ENCODE data around the gene C6orf89.
"Not testable (repeated sequence)": the region's sequence is repeated elsewhere in the genome, so short reads cannot be mapped to it uniquely, and the experiment has no call there.

C6orf89 gene

GRCh38 chr6:36888654-36889481, 3.1 kb downstream of the C6orf89 start:
- Histone ChIP-seq H3K27me3 (ENCODE audit: insufficient read depth, poor library complexity, severe bottlenecking) (no peaks in the 10 kb centered on the region), H3K4me3 (replicated peaks; ENCODE audit: insufficient read depth, low read length) (no peak overlapping the region), H3K27ac (replicated peaks) (no peak overlapping the region)
- DNase-seq (ENCODE audit: low read depth in 1 of 2, low spot score in 1 of 2) = no peak
- TF ChIP-seq CTCF (IDR thresholded peaks at IDR 0.05; ENCODE audit: insufficient read depth, low read length) (no peak), GABPA (IDR thresholded peaks at IDR 0.05; ENCODE audit: low read depth) (no peak), SPI1 (IDR thresholded peaks at IDR 0.05; ENCODE audit: borderline replicate concordance, low read depth) (no peak), POLR2AphosphoS5 (IDR thresholded peaks at IDR 0.05; ENCODE audit: low read depth) (no peak), REST (IDR thresholded peaks at IDR 0.05; ENCODE audit: insufficient replicate concordance, low read depth) (no peak)

- DNase-seq (ENCODE audit: low read depth in 1 of 2, low spot score in 1 of 2) = no peak
- Histone ChIP-seq H3K27ac (replicated peaks) (no peak overlapping the region), H3K4me3 (replicated peaks; ENCODE audit: insufficient read depth, low read length) (no peak overlapping the region)
These were observed 4.4 kb downstream of the C6orf89 start for GRCh38 chr6:36890112-36890663.

GRCh38 chr6:36891153-36891552, 5.4 kb downstream of the C6orf89 start:
- H3K4me3 ChIP-seq (replicated peaks; ENCODE audit: insufficient read depth, low read length); DNase-seq (ENCODE audit: low read depth in 1 of 2, low spot score in 1 of 2); H3K27ac ChIP-seq (replicated peaks); H3K27me3 ChIP-seq (ENCODE audit: insufficient read depth, poor library complexity, severe bottlenecking): not testable (repeated sequence)

More at GRCh38 chr6:36890112-36890663, 4.4 kb downstream of the C6orf89 start:
- H3K27me3 ChIP-seq (ENCODE audit: insufficient read depth, poor library complexity, severe bottlenecking) = no peaks in the 10 kb centered on the region
- no peak for TF ChIP-seq SPI1 (IDR thresholded peaks at IDR 0.05; ENCODE audit: borderline replicate concordance, low read depth)
- no peak for TF ChIP-seq POLR2AphosphoS5 (IDR thresholded peaks at IDR 0.05; ENCODE audit: low read depth)
- TF ChIP-seq GABPA (IDR thresholded peaks at IDR 0.05; ENCODE audit: low read depth) = no peak
- no peak for TF ChIP-seq REST (IDR thresholded peaks at IDR 0.05; ENCODE audit: insufficient replicate concordance, low read depth)
- no peak for TF ChIP-seq CTCF (IDR thresholded peaks at IDR 0.05; ENCODE audit: insufficient read depth, low read length)

- DNase-seq (ENCODE audit: low read depth in 1 of 2, low spot score in 1 of 2) = no peak
- Histone ChIP-seq H3K4me3 (replicated peaks; ENCODE audit: insufficient read depth, low read length) (no peak overlapping the region), H3K27ac (replicated peaks) (no peak overlapping the region), H3K27me3 (ENCODE audit: insufficient read depth, poor library complexity, severe bottlenecking) (no peaks in the 10 kb centered on the region)
- TF ChIP-seq CTCF (IDR thresholded peaks at IDR 0.05; ENCODE audit: insufficient read depth, low read length) (no peak), REST (IDR thresholded peaks at IDR 0.05; ENCODE audit: insufficient replicate concordance, low read depth) (no peak), SPI1 (IDR thresholded peaks at IDR 0.05; ENCODE audit: borderline replicate concordance, low read depth) (no peak)
These were observed 8.5 kb downstream of the C6orf89 start for GRCh38 chr6:36893976-36894932.

Data from HL-60 (cell line).